GM18519 (cell line): ENCODE results near the gene REV3L.
"Not testable (repeated sequence)": the region's sequence is repeated elsewhere in the genome, so short reads cannot be mapped to it uniquely, and the experiment has no call there.

Experiments used
- ATAC-seq: cut with Tn5 transposase; IDR thresholded peaks from one replicate; pipeline ENCODE4 v1.9.1; 2021; ENCODE audit warnings: mild to moderate bottlenecking, moderate library complexity; ENCODE audit not compliant: unreplicated experiment, low FRiP score

The REV3L gene

DNA sequence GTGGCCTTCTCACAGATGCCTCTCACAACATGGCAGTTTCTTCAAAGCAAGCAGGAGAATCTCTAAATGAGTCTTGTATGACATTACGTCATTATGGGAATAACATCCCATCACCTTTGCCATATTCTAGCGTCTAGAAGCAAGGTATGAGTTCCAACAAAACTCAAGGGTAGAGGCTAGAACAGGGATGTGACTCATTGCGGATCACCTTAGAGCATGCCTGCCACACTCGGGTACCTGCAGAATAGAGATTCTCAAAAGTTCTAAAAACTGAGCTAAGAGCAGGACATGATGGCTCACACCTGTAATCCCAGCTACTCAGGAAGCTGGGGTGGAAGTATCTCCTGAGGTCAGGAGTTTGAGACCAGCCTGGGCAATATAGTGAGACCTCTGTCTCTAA, 212.9 kb downstream of the REV3L start:
- ATAC-seq = no peak

DNA sequence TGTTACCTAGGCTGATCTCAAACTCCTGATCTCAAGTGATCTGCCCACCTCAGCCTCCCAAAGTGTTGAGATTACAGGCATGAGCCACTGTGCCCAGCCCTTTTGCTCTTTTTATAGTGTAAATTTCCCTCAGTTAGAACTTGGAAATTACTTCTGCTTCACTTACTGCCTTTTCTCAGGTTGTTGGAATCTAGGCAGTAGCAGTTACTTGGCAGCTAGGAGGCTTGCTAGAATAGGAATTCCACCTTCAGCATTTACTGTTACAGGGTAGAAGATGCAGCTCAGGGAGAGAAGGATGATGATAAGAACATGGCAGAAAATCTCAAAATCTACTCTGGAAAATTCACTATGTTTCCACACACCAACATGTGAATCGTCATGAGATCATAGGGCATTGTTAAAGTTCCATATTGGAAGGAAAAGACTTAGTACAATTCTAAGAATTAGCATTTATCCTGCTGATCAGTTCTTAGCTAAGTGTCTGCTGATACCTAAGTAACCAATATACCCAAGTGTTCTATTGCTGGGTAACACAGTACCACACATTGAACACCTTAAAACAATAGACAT, 213.5 kb downstream of the REV3L start:
- ATAC-seq = no peak

DNA sequence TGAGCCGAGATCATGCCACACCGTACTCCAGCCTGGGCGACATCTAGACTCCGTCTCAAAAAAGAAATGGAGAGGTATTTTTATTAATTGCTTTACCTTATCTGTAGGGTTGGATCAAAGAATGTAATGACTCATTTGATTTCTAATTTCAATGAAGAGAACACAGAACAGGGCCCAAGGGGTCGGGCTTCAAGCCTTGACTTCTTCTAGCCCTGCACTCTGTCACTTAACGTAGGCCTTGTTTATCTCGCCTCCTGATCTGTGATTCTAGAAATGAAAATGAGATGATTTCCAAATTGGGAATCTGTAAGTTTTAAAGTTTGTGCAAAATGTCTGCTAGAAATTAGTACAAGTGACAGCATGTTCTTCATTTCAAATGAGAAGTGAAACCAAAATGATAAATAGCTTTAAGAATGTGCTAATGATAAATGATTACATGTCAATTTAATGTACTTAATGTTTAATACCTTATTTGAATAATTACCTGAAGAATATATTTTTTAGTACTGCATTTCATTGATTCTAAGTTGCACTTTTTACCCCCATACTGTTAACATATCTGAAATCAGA, 215.2 kb downstream of the REV3L start:
- ATAC-seq = no peak

DNA sequence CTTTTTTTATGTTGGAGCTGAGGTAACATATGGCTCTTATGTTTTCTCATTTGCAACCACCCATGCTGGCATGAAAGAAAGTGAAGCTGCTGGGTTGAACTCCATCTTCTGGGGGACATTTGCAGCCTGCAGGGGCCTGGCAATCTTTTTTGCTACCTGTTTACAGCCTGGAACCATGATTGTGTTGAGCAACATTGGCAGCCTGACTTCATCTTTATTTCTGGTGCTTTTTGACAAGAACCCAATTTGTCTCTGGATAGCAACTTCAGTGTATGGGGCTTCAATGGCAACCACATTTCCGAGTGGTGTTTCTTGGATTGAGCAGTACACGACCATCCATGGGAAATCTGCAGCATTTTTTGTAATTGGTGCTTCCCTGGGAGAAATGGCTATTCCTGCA, 216.7 kb downstream of the REV3L start:
- ATAC-seq = no peak

DNA sequence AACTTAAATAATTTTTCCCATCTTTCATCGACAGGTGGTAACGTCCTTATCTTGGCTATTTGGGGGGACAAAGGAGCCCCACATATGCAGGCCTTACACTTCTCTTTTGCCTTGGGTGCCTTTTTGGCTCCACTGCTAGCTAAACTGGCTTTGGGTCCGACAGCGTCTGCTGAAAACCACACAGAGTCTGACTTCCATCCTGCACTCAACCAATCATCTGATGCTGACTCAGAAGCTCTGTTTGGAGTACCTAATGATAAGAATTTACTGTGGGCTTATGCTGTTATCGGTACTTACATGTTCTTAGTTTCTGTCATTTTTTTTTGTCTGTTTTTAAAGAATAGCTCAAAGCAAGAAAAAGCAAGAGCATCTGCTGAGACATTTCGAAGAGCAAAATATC, 217.2 kb downstream of the REV3L start:
- no peak for ATAC-seq

DNA sequence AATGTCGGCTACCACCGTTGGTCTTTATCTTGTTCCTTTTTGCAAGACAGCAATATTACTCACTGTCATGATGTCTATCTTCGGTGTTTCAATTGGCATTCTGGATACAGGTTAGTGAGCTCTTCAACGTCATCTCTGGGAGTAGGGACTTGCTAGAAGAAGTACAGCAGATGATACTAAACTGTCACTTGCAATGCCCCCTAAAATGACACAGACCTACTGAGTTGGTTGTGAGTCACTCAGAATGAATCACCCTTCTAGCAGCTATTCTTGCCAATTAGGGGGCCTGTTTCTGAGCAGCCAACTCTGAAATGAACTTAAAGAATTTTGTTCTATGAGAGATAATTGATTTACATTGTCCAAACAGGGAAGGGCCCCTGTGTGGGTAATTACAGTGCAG, 219.2 kb downstream of the REV3L start:
- no peak for ATAC-seq

GRCh38 chr6:111260570-111261298, 222.3 kb downstream of the REV3L start:
- no peak for ATAC-seq

GRCh38 chr6:111259089-111259831, 223.8 kb downstream of the REV3L start:
- peak; percentile 98 for ATAC-seq

GRCh38 chr6:111258615-111259088, 224.4 kb downstream of the REV3L start:
- ATAC-seq = no peak

- no peak for ATAC-seq
These were observed 225.0 kb downstream of the REV3L start for GRCh38 chr6:111258010-111258409.

- no peak for ATAC-seq
These were observed 226.4 kb downstream of the REV3L start for GRCh38 chr6:111256646-111257045.

DNA sequence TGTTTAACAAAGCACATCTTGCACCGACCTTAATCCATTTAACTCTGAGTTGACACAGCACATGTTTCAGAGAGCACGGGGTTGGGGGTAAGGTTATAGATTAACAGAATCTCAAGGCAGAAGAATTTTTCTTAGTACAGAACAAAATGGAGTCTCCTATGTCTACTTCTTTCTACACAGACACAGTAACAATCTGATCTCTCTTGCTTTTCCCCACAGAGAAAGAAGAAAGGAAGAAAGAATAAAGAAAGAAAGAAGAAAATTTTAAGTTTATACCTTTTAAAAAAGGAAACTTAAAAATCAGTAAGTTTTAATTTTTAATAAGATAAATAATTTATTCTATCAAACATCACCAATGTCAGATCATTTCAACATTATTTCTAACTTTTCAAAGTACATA, 227.2 kb downstream of the REV3L start:
- not testable (repeated sequence) for ATAC-seq

- no peak for ATAC-seq
These were observed 228.2 kb downstream of the REV3L start for GRCh38 chr6:111254779-111255166.

GRCh38 chr6:111254004-111254778, 228.8 kb downstream of the REV3L start:
- ATAC-seq = no peak

DNA sequence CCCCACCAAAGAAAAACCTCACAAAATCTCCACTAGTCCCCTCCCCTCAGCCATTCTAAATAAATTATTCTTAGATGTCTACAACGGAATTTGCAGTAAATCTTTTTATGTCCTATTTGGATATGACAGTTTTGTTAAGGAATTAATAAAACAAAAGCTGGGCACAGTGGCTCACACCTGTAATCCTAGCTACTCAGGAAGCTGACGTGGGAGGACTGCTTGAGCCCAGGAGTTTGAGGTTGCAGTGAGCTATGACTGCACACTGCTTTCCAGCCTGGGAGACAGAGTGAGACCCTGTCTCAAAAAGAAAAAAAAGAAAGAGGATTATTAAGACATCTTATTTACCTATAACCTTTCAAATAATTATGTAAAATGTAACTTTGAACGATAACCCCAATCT, 230.3 kb downstream of the REV3L start:
- ATAC-seq = no peak

- ATAC-seq = no peak
These were observed 232.1 kb downstream of the REV3L start for GRCh38 chr6:111250791-111251354.
